ENCODE measurements around the gene PAK1IP1.
"Not testable (repeated sequence)": the region's sequence is repeated elsewhere in the genome, so short reads cannot be mapped to it uniquely, and the experiment has no call there.

The PAK1IP1 gene

DNA sequence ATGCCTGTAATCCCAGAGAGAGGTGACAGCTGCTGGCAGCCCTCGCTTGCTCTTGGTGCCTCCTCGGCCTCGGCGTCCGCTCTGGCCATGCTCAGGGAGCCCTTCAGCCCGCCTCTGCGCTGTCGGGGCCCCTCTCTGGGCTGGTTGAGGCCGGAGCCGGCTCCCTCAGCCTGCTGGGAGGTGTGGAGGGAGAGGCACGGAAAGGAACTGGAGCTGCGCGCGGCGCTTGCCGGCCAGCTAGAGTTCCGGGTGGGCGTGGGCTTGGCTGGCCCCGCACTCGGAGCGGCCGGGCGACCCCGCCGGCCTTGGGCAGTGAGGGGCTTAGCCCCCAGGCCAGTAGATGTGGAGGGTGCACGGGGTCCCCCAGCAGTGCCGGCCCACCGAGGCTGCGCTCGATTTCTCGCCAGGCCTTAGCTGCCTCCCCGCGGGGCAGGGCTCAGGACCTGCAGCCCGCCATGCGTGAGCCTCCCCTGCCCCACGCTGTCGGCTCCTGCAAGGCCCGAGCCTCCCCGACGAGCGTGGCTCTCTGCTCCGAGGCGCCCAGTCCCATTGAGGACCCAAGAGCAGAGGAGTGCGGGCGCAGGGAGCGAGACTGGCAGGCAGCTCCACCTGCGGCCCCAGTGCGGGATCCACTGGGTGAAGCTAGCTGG, 34.9 kb upstream of the PAK1IP1 start:
- Histone ChIP-seq H3K79me2 (ENCODE audit: control insufficient read depth, low read length) (no peaks in the 10 kb centered on the region), H3K27ac (ENCODE audit: low read depth, low read length) (no peak overlapping the region), H3K4me3 (ENCODE audit: low read length) (no peak overlapping the region), H3K4me2 (ENCODE audit: low read length) (no peak overlapping the region), H3K27me3 (ENCODE audit: control insufficient read depth, low read length) (peaks cover 19% of the 10 kb centered on the region), H3F3A (ENCODE audit: control insufficient read depth, insufficient read depth) (no peaks in the 10 kb centered on the region), H3K9me3 (ENCODE audit: control insufficient read depth, insufficient read depth, low read length) (peaks cover 6% of the 10 kb centered on the region; the same call in 1 of the 2 replicates), H3K4me1 (ENCODE audit: control insufficient read depth, low read length) (no peaks in the 10 kb centered on the region), H3K9me2 (replicated peaks; ENCODE audit: control insufficient read depth, low read length) (no peaks in the 10 kb centered on the region), H3K36me3 (ENCODE audit: control insufficient read depth, low read length) (no peaks in the 10 kb centered on the region), H4K20me1 (ENCODE audit: control insufficient read depth, insufficient read depth, low read depth, low read length) (no peaks in the 10 kb centered on the region)
- TF ChIP-seq EZH2phosphoT487 (IDR thresholded peaks at IDR 0.05; ENCODE audit: borderline replicate concordance, low read length) = no peak
- TF ChIP-seq, protein P1, sequence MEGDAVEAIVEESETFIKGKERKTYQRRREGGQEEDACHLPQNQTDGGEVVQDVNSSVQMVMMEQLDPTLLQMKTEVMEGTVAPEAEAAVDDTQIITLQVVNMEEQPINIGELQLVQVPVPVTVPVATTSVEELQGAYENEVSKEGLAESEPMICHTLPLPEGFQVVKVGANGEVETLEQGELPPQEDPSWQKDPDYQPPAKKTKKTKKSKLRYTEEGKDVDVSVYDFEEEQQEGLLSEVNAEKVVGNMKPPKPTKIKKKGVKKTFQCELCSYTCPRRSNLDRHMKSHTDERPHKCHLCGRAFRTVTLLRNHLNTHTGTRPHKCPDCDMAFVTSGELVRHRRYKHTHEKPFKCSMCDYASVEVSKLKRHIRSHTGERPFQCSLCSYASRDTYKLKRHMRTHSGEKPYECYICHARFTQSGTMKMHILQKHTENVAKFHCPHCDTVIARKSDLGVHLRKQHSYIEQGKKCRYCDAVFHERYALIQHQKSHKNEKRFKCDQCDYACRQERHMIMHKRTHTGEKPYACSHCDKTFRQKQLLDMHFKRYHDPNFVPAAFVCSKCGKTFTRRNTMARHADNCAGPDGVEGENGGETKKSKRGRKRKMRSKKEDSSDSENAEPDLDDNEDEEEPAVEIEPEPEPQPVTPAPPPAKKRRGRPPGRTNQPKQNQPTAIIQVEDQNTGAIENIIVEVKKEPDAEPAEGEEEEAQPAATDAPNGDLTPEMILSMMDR (IDR thresholded peaks at IDR 0.05; ENCODE audit: low read depth, low read length, poor library complexity, severe bottlenecking) = no peak

DNA sequence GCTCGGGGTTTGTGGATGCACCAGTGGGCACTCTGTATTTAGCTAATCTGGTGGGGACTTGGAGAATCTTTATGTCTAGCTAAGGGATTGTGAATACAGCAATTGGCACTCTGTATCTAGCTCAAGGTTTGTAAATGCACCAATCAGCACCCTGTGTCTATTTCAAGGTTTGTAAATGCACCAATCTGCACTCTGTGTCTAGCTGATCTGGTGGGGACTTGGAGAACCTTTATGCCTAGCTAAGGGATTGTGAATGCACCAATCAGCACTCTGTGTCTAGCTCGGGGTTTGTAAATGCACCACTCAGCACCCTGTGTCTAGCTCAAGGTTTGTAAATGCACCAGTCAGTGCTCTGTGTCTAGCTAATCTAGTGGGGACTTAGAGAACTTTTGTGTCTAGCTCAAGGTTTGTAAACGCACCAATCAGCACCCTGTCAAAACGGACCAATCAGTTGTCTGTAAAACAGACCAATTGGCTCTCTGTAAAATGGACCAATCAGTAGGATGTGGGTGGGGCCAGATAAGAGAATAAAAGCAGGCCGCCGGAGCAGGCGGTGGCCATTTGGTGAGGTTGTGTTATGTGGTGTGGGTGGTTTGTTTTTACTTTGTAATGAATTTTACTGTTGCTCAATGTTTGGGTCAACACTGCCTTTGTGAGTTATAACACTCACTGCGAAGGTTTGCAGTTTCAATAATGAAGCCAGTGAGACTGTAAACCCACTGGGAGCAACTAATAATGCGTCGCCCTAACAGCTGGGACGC, 34.2 kb upstream of the PAK1IP1 start:
- not testable (repeated sequence) for H3K9me3 ChIP-seq (ENCODE audit: control insufficient read depth, insufficient read depth, low read length); H3K4me3 ChIP-seq (ENCODE audit: low read length); H3K4me2 ChIP-seq (ENCODE audit: low read length)

DNA sequence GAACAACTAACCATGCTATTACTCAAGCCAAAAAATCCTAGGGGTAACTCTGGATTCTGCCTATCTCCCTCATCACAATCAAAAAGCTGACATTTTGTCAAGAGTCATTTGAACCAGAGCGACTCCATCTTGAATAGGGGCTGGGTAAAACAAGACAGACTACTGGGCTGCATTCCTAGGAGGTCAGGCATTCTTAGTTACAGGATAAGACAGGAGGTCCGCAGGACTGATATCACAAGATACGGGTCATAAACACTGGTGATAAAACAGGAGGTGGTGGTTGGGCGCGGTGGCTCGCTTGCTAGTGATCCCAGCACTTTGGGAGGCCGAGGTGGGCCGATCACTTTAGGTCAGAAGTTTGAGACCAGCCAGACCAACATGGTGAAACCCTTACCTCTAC, 32.6 kb upstream of the PAK1IP1 start:
- H3K27me3 ChIP-seq (ENCODE audit: control insufficient read depth, low read length) = peaks cover 6% of the 10 kb centered on the region
- no peak overlapping the region for H3K4me2 ChIP-seq (ENCODE audit: low read length)
- peaks cover 6% of the 10 kb centered on the region; the same call in 1 of the 2 replicates for H3K9me3 ChIP-seq (ENCODE audit: control insufficient read depth, insufficient read depth, low read length)
- no peak overlapping the region for H3K4me3 ChIP-seq (ENCODE audit: low read length)
- H4K20me1 ChIP-seq (ENCODE audit: control insufficient read depth, insufficient read depth, low read depth, low read length) = no peaks in the 10 kb centered on the region
- H3F3A ChIP-seq (ENCODE audit: control insufficient read depth, insufficient read depth) = no peaks in the 10 kb centered on the region
- no peaks in the 10 kb centered on the region for H3K9me2 ChIP-seq (replicated peaks; ENCODE audit: control insufficient read depth, low read length)
- H3K4me1 ChIP-seq (ENCODE audit: control insufficient read depth, low read length) = no peaks in the 10 kb centered on the region
- no peaks in the 10 kb centered on the region for H3K36me3 ChIP-seq (ENCODE audit: control insufficient read depth, low read length)
- TF ChIP-seq EZH2phosphoT487 (IDR thresholded peaks at IDR 0.05; ENCODE audit: borderline replicate concordance, low read length) = no peak
- TF ChIP-seq, protein P1 (IDR thresholded peaks at IDR 0.05; ENCODE audit: low read depth, low read length, poor library complexity, severe bottlenecking) = no peak
- H3K27ac ChIP-seq (ENCODE audit: low read depth, low read length) = no peak overlapping the region
- no peaks in the 10 kb centered on the region for H3K79me2 ChIP-seq (ENCODE audit: control insufficient read depth, low read length)

More for the DNA sequence above, 34.2 kb upstream of the PAK1IP1 start:
- H3K27me3 ChIP-seq (ENCODE audit: control insufficient read depth, low read length) = peaks cover 11% of the 10 kb centered on the region
- not testable (repeated sequence) for H3K4me1 ChIP-seq (ENCODE audit: control insufficient read depth, low read length); H3K79me2 ChIP-seq (ENCODE audit: control insufficient read depth, low read length); H4K20me1 ChIP-seq (ENCODE audit: control insufficient read depth, insufficient read depth, low read depth, low read length); H3K36me3 ChIP-seq (ENCODE audit: control insufficient read depth, low read length); H3K9me2 ChIP-seq (replicated peaks; ENCODE audit: control insufficient read depth, low read length); H3F3A ChIP-seq (ENCODE audit: control insufficient read depth, insufficient read depth); H3K27ac ChIP-seq (ENCODE audit: low read depth, low read length)

DNA sequence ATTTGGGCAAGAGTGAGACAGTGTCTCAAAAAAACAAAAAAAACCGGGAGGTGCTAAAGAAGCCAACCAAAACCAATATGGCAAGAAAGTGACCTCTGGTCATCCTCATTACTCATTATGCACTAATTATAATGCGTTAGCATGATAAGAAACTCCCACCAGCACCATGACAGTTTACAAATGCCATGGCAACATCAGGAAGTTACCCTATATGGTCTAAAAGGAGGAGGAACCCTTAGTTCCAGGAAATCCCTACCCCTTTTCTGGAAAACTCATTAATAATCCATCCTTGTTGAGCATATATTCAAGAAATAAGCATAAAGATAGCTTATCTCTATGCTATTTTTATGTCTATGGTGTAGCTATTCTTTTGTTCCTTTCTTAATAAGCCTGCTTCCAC, 32.0 kb upstream of the PAK1IP1 start:
- H3K27ac ChIP-seq (ENCODE audit: low read depth, low read length) = no peak overlapping the region
- H3K4me3 ChIP-seq (ENCODE audit: low read length) = no peak overlapping the region
- no peak overlapping the region for H3K4me2 ChIP-seq (ENCODE audit: low read length)
- H3K4me1 ChIP-seq (ENCODE audit: control insufficient read depth, low read length) = no peaks in the 10 kb centered on the region
- TF ChIP-seq, protein P1 (IDR thresholded peaks at IDR 0.05; ENCODE audit: low read depth, low read length, poor library complexity, severe bottlenecking) = no peak
- no peak for TF ChIP-seq EZH2phosphoT487 (IDR thresholded peaks at IDR 0.05; ENCODE audit: borderline replicate concordance, low read length)
- peaks cover 9% of the 10 kb centered on the region for H3K27me3 ChIP-seq (ENCODE audit: control insufficient read depth, low read length)
- H3K9me3 ChIP-seq (ENCODE audit: control insufficient read depth, insufficient read depth, low read length) = peaks cover 6% of the 10 kb centered on the region; the same call in 1 of the 2 replicates
- no peaks in the 10 kb centered on the region for H3K79me2 ChIP-seq (ENCODE audit: control insufficient read depth, low read length)
- H3F3A ChIP-seq (ENCODE audit: control insufficient read depth, insufficient read depth) = no peaks in the 10 kb centered on the region
- no peaks in the 10 kb centered on the region for H3K36me3 ChIP-seq (ENCODE audit: control insufficient read depth, low read length)
- H4K20me1 ChIP-seq (ENCODE audit: control insufficient read depth, insufficient read depth, low read depth, low read length) = no peaks in the 10 kb centered on the region
- no peaks in the 10 kb centered on the region for H3K9me2 ChIP-seq (replicated peaks; ENCODE audit: control insufficient read depth, low read length)

DNA sequence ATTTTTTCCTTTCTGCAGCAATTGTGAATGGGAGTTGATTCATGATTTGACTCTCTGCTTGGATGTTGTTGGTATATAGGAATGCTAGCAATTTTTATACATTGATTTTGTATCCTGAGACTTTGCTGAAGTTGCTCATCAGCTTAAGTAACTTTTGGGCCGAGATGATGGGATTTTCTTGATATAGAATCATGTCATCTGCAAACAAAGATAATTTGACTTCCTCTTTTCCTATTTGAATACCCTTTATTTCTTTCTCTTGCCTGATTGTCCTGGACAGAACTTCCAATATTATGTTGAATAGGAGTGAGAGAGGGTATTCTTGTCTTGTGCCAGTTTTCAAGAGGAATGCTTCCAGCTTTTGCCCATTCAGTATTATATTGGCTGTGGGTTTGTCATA, 29.2 kb upstream of the PAK1IP1 start:
- not testable (repeated sequence) for H3K36me3 ChIP-seq (ENCODE audit: control insufficient read depth, low read length); H3K9me3 ChIP-seq (ENCODE audit: control insufficient read depth, insufficient read depth, low read length); H3K4me2 ChIP-seq (ENCODE audit: low read length); H3K9me2 ChIP-seq (replicated peaks; ENCODE audit: control insufficient read depth, low read length); H3K27ac ChIP-seq (ENCODE audit: low read depth, low read length); H4K20me1 ChIP-seq (ENCODE audit: control insufficient read depth, insufficient read depth, low read depth, low read length); H3K4me1 ChIP-seq (ENCODE audit: control insufficient read depth, low read length); H3F3A ChIP-seq (ENCODE audit: control insufficient read depth, insufficient read depth); H3K4me3 ChIP-seq (ENCODE audit: low read length); H3K79me2 ChIP-seq (ENCODE audit: control insufficient read depth, low read length)
- H3K27me3 ChIP-seq (ENCODE audit: control insufficient read depth, low read length) = peaks cover 14% of the 10 kb centered on the region
